ENCODE results near the gene ANXA11.

DNA sequence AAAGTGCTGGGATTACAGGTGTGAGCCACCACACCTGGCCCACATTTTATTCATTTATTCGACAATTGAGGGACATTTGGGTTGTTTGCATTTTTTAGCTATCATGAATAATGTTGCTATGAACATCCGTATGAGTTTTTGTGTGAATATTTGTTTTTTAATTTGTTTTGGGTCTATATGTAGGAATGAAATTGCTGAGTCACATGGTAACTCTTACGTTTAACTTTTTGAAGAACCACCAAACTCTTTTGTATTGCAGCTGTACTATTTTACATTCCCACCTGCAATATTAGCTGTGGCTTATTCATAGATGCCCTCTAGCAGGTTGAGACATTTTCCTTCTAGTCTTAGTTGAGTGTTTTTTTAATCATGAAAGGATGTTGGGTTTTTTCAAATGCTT is 58.4 kb downstream of the ANXA11 start:
- TF ChIP-seq, protein P1, sequence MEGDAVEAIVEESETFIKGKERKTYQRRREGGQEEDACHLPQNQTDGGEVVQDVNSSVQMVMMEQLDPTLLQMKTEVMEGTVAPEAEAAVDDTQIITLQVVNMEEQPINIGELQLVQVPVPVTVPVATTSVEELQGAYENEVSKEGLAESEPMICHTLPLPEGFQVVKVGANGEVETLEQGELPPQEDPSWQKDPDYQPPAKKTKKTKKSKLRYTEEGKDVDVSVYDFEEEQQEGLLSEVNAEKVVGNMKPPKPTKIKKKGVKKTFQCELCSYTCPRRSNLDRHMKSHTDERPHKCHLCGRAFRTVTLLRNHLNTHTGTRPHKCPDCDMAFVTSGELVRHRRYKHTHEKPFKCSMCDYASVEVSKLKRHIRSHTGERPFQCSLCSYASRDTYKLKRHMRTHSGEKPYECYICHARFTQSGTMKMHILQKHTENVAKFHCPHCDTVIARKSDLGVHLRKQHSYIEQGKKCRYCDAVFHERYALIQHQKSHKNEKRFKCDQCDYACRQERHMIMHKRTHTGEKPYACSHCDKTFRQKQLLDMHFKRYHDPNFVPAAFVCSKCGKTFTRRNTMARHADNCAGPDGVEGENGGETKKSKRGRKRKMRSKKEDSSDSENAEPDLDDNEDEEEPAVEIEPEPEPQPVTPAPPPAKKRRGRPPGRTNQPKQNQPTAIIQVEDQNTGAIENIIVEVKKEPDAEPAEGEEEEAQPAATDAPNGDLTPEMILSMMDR (IDR thresholded peaks at IDR 0.05), result no peak
- no peak for TF ChIP-seq POLR2A (IDR thresholded peaks at IDR 0.05)
